GM23338 (cell line): ENCODE measurements around the gene SRGAP1. TPM values are rescaled to one million over a fixed set of nuclear protein-coding genes. Genes with fewer than 3 reads are reported as not detected.

ENCODE experiments used
- ATAC-seq: fragments of 200-7000 bp; cut with Tn5 transposase; 3 replicates; pipeline ENCODE4 v1.9.1; 2020
- DNase-seq: peaks from one replicate; pipeline ENCODE4 v3.0.0-alpha.2; 2015; ENCODE audit warnings: low spot score
- H2AFZ ChIP-seq: fragments of 200-600 bp; sonication (generic); 2 replicates; pipeline ENCODE4 v1.8.0; 2016; ENCODE audit warnings: antibody characterized with exemption, mild to moderate bottlenecking, moderate library complexity
- H3F3A ChIP-seq: fragments of 200-600 bp; sonication (generic); replicated peaks from 2 replicates; pipeline ENCODE4 v1.8.0; 2017; ENCODE audit warnings: antibody characterized with exemption, mixed run types, low read depth
- H3K27ac ChIP-seq: fragments of 200-600 bp; sonication (generic); 2 replicates; pipeline ENCODE4 v1.6.1; 2016; ENCODE audit warnings: low read depth
- H3K27me3 ChIP-seq: fragments of 200-600 bp; sonication (generic); 2 replicates; pipeline ENCODE4 v1.8.0; 2016; ENCODE audit warnings: mild to moderate bottlenecking, mixed run types, moderate library complexity; ENCODE audit not compliant: insufficient read depth
- H3K36me3 ChIP-seq: fragments of 200-600 bp; sonication (generic); 2 replicates; pipeline ENCODE4 v1.8.0; 2016; ENCODE audit warnings: mild to moderate bottlenecking; ENCODE audit not compliant: insufficient read depth
- H3K4me1 ChIP-seq: fragments of 200-600 bp; sonication (generic); 2 replicates; pipeline ENCODE4 v1.8.0; 2016; ENCODE audit warnings: mild to moderate bottlenecking, moderate library complexity; ENCODE audit not compliant: insufficient read depth
- H3K4me2 ChIP-seq: fragments of 200-600 bp; sonication (generic); 2 replicates; pipeline ENCODE4 v1.7.1; 2017; ENCODE audit warnings: mixed run types
- H3K4me3 ChIP-seq: fragments of 200-600 bp; sonication (generic); 2 replicates; pipeline ENCODE4 v1.6.1; 2016; ENCODE audit warnings: mixed run types
- H3K79me2 ChIP-seq: fragments of 200-600 bp; sonication (generic); replicated peaks from 2 replicates; pipeline ENCODE4 v1.8.0; 2017; ENCODE audit warnings: mild to moderate bottlenecking; ENCODE audit not compliant: insufficient read depth
- H3K9me2 ChIP-seq: fragments of 200-600 bp; sonication (generic); 2 replicates; pipeline ENCODE4 v1.8.0; 2017; ENCODE audit not compliant: insufficient read depth
- H4K20me1 ChIP-seq: fragments of 200-600 bp; sonication (generic); replicated peaks from 2 replicates; pipeline ENCODE4 v1.8.0; 2017; ENCODE audit warnings: mild to moderate bottlenecking; ENCODE audit not compliant: insufficient read depth
- H3K27ac Mint-ChIP-seq: 2 replicates; pipeline ENCODE4 v1.8.0; 2020; ENCODE audit warnings: inconsistent platforms, mild to moderate bottlenecking, moderate library complexity, mixed read lengths
- H3K27me3 Mint-ChIP-seq: 3 replicates; pipeline ENCODE4 v1.8.0; 2022; ENCODE audit warnings: low read depth, mild to moderate bottlenecking, moderate library complexity, mixed read lengths, inconsistent platforms; ENCODE audit not compliant: insufficient read depth, poor library complexity
- H3K36me3 Mint-ChIP-seq: 3 replicates; pipeline ENCODE4 v1.8.0; 2021; ENCODE audit warnings: low read depth, mild to moderate bottlenecking, inconsistent platforms, moderate library complexity, mixed read lengths
- H3K4me1 Mint-ChIP-seq: 3 replicates; pipeline ENCODE4 v1.8.0; 2020; ENCODE audit warnings: mild to moderate bottlenecking, inconsistent platforms, mixed read lengths
- H3K4me3 Mint-ChIP-seq: 3 replicates; pipeline ENCODE4 v1.8.0; 2021; ENCODE audit warnings: moderate library complexity, mild to moderate bottlenecking, inconsistent platforms, mixed read lengths
- H3K9me3 Mint-ChIP-seq: 3 replicates; pipeline ENCODE4 v1.8.0; 2020; ENCODE audit warnings: moderate library complexity, mild to moderate bottlenecking, inconsistent platforms, mixed read lengths
- CREB1 ChIP-seq: fragments of 250-450 bp; sonication (Bioruptor Pico); IDR thresholded peaks from 2 replicates; pipeline ENCODE4 v1.5.0; 2020; ENCODE audit warnings: low read depth, mild to moderate bottlenecking, moderate library complexity
- CTCF ChIP-seq, 2 experiments: fragments of 200-600 bp in 1 of 2; sonication (generic) in 1 of 2; conservative IDR thresholded peaks; 2 replicates each; pipeline versions ENCODE4 v1.5.1 to v1.6.1; 2016 to 2017; ENCODE audit warnings: antibody characterized with exemption in 2 of 2, low read depth in 2 of 2, mild to moderate bottlenecking in 2 of 2, moderate library complexity in 1 of 2
- EZH2 ChIP-seq: fragments of 200-600 bp; sonication (generic); IDR thresholded peaks from one replicate; pipeline ENCODE4 v1.8.0; 2017; ENCODE audit warnings: antibody characterized with exemption, mild to moderate bottlenecking, low read depth; ENCODE audit not compliant: unreplicated experiment
- EZH2phosphoT487 ChIP-seq: fragments of 200-600 bp; sonication (generic); IDR thresholded peaks from one replicate; pipeline ENCODE4 v1.8.1; 2018; ENCODE audit warnings: antibody characterized with exemption; ENCODE audit not compliant: unreplicated experiment
- JUNB ChIP-seq: IDR thresholded peaks from one replicate; pipeline ENCODE4 v1.6.1; 2016; ENCODE audit warnings: antibody characterized with exemption; ENCODE audit not compliant: unreplicated experiment
- NANOG ChIP-seq: IDR thresholded peaks from 2 replicates; pipeline ENCODE4 v1.6.1; 2016; ENCODE audit warnings: antibody characterized with exemption, borderline replicate concordance
- POLR2AphosphoS5 ChIP-seq: IDR thresholded peaks from 2 replicates; pipeline ENCODE4 v1.6.1; 2016; ENCODE audit warnings: antibody characterized with exemption, low read depth
- REST ChIP-seq: IDR thresholded peaks from one replicate; pipeline ENCODE4 v1.6.1; 2018; ENCODE audit warnings: antibody characterized with exemption; ENCODE audit not compliant: unreplicated experiment
- STAT1 ChIP-seq: IDR thresholded peaks from one replicate; pipeline ENCODE4 v1.6.1; 2016; ENCODE audit warnings: antibody characterized with exemption; ENCODE audit not compliant: unreplicated experiment
- ZNF114 ChIP-seq: fragments of 250-450 bp; sonication (Bioruptor Pico); IDR thresholded peaks from 2 replicates; pipeline ENCODE4 v1.5.0; 2020; ENCODE audit warnings: mild to moderate bottlenecking, moderate library complexity
- ZNF331 ChIP-seq: fragments of 250-450 bp; sonication (Bioruptor Pico); IDR thresholded peaks from 2 replicates; pipeline ENCODE4 v1.5.0; 2020; ENCODE audit warnings: low read depth, mild to moderate bottlenecking, moderate library complexity
- polyA plus RNA-seq: library from polyadenylated mRNA; unstranded; fragments of >200 nt; fragmentation: Nextera tagmentation; extraction: Ambion mirVana; gene quantifications from 2 replicates; pipeline ENCODE4 v1.2.1, GENCODE V29; 2016
- total RNA-seq: library from RNA; depleted of rRNA; stranded (reverse); fragments of >200 nt; shearing (Covaris generic); gene quantifications from 2 replicates; pipeline ENCODE4 v1.2.3, GENCODE V29; 2014

Gene SRGAP1
- total and polyA plus RNA-seq, 2 experiments from 2014 or later, result 6.1 to 8.1 TPM

DNA sequence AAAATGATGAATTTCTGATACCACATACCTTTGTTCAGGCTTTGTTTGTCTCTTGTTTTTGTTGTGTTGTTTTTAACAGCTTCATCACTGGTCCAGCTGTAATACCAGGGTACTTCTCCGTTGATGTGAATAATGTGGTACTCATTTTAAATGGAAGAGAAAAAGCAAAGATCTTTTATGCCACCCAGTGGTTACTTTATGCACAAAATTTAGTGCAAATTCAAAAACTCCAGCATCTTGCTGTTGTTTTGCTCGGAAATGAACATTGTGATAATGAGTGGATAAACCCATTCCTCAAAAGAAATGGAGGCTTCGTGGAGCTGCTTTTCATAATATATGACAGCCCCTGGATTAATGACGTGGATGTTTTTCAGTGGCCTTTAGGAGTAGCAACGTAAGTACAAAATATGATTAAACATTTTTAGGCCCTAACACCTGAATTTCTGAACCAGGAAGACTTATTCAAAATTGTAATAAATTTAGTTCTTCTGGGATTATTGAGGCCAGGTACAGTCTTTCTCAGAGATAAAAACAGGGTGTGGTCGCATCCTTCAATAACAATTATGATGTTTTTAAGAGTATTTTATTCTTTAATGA lies 42.4 kb upstream of the SRGAP1 start:
- H3K36me3 Mint-ChIP-seq, result no peaks in the 10 kb centered on the region
- H3K27me3 ChIP-seq, result no peaks in the 10 kb centered on the region
- H3K27me3 Mint-ChIP-seq, result no peaks in the 10 kb centered on the region
- H3K4me1 Mint-ChIP-seq, result no peaks in the 10 kb centered on the region; the same call in 2 of the 3 replicates
- no peaks in the 10 kb centered on the region for H3K9me2 ChIP-seq
- H3F3A ChIP-seq, result no peaks in the 10 kb centered on the region
- TF ChIP-seq POLR2AphosphoS5 (no peak), CTCF (conservative IDR thresholded peaks at IDR 0.05; ENCODE audit: low read depth in 2 of 2) (peak; percentile 45 to 56; a peak in 3 of 4 replicates), NANOG (no peak)
- no peaks in the 10 kb centered on the region for H3K79me2 ChIP-seq
- ATAC-seq, result no peak
- H4K20me1 ChIP-seq, result 0 out of 2 replicates have a peak, but pooled peaks cover 1% of the 10 kb centered on the region
- H3K4me1 ChIP-seq, result no peaks in the 10 kb centered on the region
- no peaks in the 10 kb centered on the region for H3K9me3 Mint-ChIP-seq
- H3K4me2 ChIP-seq, result no peak overlapping the region
- H3K27ac Mint-ChIP-seq, result no peak overlapping the region
- H3K36me3 ChIP-seq, result no peaks in the 10 kb centered on the region
- peak; percentile 55 for DNase-seq
- no peak overlapping the region for H2AFZ ChIP-seq
- no peak overlapping the region for H3K27ac ChIP-seq
- no peak overlapping the region for H3K4me3 ChIP-seq
- H3K4me3 Mint-ChIP-seq, result no peak overlapping the region

DNA sequence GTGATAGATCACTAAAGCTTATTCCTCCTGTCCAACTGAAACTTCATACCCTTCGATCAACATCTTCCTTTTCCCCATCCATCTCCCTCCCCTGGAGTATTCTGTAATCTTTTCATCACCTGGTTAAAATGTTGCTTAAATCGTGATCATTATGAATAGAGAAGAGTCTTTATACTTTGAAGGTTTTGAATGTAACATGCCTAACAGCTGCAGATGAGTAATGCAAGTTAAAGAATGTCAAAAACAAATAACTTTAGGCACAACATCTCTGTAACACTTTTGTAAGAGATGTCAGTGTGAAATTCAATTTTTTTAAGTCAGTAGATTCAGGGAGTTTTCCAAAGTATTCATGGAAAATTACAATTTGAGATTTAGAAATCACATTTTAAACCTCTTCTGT lies 39.8 kb upstream of the SRGAP1 start:
- no peak overlapping the region for H2AFZ ChIP-seq
- 0 out of 2 replicates have a peak, but pooled peaks cover 4% of the 10 kb centered on the region for H4K20me1 ChIP-seq
- no peaks in the 10 kb centered on the region for H3K27me3 Mint-ChIP-seq
- no peaks in the 10 kb centered on the region for H3K9me3 Mint-ChIP-seq
- H3K9me2 ChIP-seq, result no peaks in the 10 kb centered on the region
- H3K4me1 Mint-ChIP-seq, result no peaks in the 10 kb centered on the region
- no peak overlapping the region for H3K27ac Mint-ChIP-seq
- H3K36me3 Mint-ChIP-seq, result no peaks in the 10 kb centered on the region; the same call in 2 of the 3 replicates
- 0 out of 2 replicates have a peak, but pooled peaks cover 3% of the 10 kb centered on the region for H3K36me3 ChIP-seq
- no peaks in the 10 kb centered on the region for H3K79me2 ChIP-seq
- ATAC-seq, result no peak
- no peak for DNase-seq
- no peak overlapping the region for H3K4me3 Mint-ChIP-seq
- H3K4me2 ChIP-seq, result no peak overlapping the region
- no peak overlapping the region for H3K4me3 ChIP-seq
- no peaks in the 10 kb centered on the region for H3F3A ChIP-seq
- no peaks in the 10 kb centered on the region for H3K27me3 ChIP-seq
- H3K4me1 ChIP-seq, result no peaks in the 10 kb centered on the region
- H3K27ac ChIP-seq, result no peak overlapping the region
- TF ChIP-seq POLR2AphosphoS5 (no peak), JUNB (no peak), ZNF331 (CRISPR knock-in tag) (no peak), CREB1 (CRISPR knock-in tag) (no peak), STAT1 (no peak), ZNF114 (CRISPR knock-in tag) (no peak), EZH2phosphoT487 (no peak), EZH2 (no peak), REST (no peak)
